ENCODE data around the gene ACSL1.

Gene ACSL1

GRCh38 chr4:184756399-184756798 lies 69.4 kb downstream of the ACSL1 start:
- Histone ChIP-seq H3K27ac (ENCODE audit: low read depth, low read length) (peak overlapping the region; percentile 32), H3K36me3 (ENCODE audit: insufficient read depth, low read length) (peaks cover 22% of the 10 kb centered on the region), H3K27me3 (ENCODE audit: insufficient read depth, low read length) (no peaks in the 10 kb centered on the region), H2AFZ (ENCODE audit: low read length, unreplicated experiment) (no peak overlapping the region), H3K4me1 (ENCODE audit: control insufficient read depth, insufficient read depth, low read length, unreplicated experiment) (peaks cover 32% of the 10 kb centered on the region), H3K79me2 (ENCODE audit: control insufficient read depth, insufficient read depth, low read length, unreplicated experiment) (no peaks in the 10 kb centered on the region), H3K4me3 (ENCODE audit: low read depth, low read length) (no peak overlapping the region)

- no peak overlapping the region for H3K4me3 ChIP-seq (ENCODE audit: low read depth, low read length)
- peaks cover 32% of the 10 kb centered on the region for H3K4me1 ChIP-seq (ENCODE audit: control insufficient read depth, insufficient read depth, low read length, unreplicated experiment)
- H2AFZ ChIP-seq (ENCODE audit: low read length, unreplicated experiment): no peak overlapping the region
- no peak overlapping the region for H3K27ac ChIP-seq (ENCODE audit: low read depth, low read length)
- H3K36me3 ChIP-seq (ENCODE audit: insufficient read depth, low read length): peaks cover 20% of the 10 kb centered on the region
- no peaks in the 10 kb centered on the region for H3K27me3 ChIP-seq (ENCODE audit: insufficient read depth, low read length)
- no peaks in the 10 kb centered on the region for H3K79me2 ChIP-seq (ENCODE audit: control insufficient read depth, insufficient read depth, low read length, unreplicated experiment)
These were observed 70.5 kb downstream of the ACSL1 start for GRCh38 chr4:184755278-184755677.

- peaks cover 13% of the 10 kb centered on the region for H3K36me3 ChIP-seq (ENCODE audit: insufficient read depth, low read length)
- H3K27me3 ChIP-seq (ENCODE audit: insufficient read depth, low read length): no peaks in the 10 kb centered on the region
- no peaks in the 10 kb centered on the region for H3K79me2 ChIP-seq (ENCODE audit: control insufficient read depth, insufficient read depth, low read length, unreplicated experiment)
- H2AFZ ChIP-seq (ENCODE audit: low read length, unreplicated experiment): no peak overlapping the region
- H3K4me1 ChIP-seq (ENCODE audit: control insufficient read depth, insufficient read depth, low read length, unreplicated experiment): peaks cover 29% of the 10 kb centered on the region
- no peak overlapping the region for H3K4me3 ChIP-seq (ENCODE audit: low read depth, low read length)
- no peak overlapping the region for H3K27ac ChIP-seq (ENCODE audit: low read depth, low read length)
These were observed 73.1 kb downstream of the ACSL1 start for GRCh38 chr4:184752496-184753275.

GRCh38 chr4:184751585-184751956 lies 74.2 kb downstream of the ACSL1 start:
- H3K4me1 ChIP-seq (ENCODE audit: control insufficient read depth, insufficient read depth, low read length, unreplicated experiment): peaks cover 25% of the 10 kb centered on the region
- no peaks in the 10 kb centered on the region for H3K79me2 ChIP-seq (ENCODE audit: control insufficient read depth, insufficient read depth, low read length, unreplicated experiment)
- no peak overlapping the region for H3K4me3 ChIP-seq (ENCODE audit: low read depth, low read length)
- no peak overlapping the region for H2AFZ ChIP-seq (ENCODE audit: low read length, unreplicated experiment)
- no peaks in the 10 kb centered on the region for H3K27me3 ChIP-seq (ENCODE audit: insufficient read depth, low read length)
- no peak overlapping the region for H3K27ac ChIP-seq (ENCODE audit: low read depth, low read length)
- H3K36me3 ChIP-seq (ENCODE audit: insufficient read depth, low read length): 0 out of 2 replicates have a peak, but pooled peaks cover 4% of the 10 kb centered on the region

GRCh38 chr4:184750926-184751584 lies 74.7 kb downstream of the ACSL1 start:
- no peaks in the 10 kb centered on the region for H3K79me2 ChIP-seq (ENCODE audit: control insufficient read depth, insufficient read depth, low read length, unreplicated experiment)
- no peak overlapping the region for H2AFZ ChIP-seq (ENCODE audit: low read length, unreplicated experiment)
- H3K36me3 ChIP-seq (ENCODE audit: insufficient read depth, low read length): 0 out of 2 replicates have a peak, but pooled peaks cover 4% of the 10 kb centered on the region
- H3K4me1 ChIP-seq (ENCODE audit: control insufficient read depth, insufficient read depth, low read length, unreplicated experiment): peaks cover 25% of the 10 kb centered on the region
- H3K27me3 ChIP-seq (ENCODE audit: insufficient read depth, low read length): no peaks in the 10 kb centered on the region
- H3K4me3 ChIP-seq (ENCODE audit: low read depth, low read length): no peak overlapping the region
- no peak overlapping the region for H3K27ac ChIP-seq (ENCODE audit: low read depth, low read length)

GRCh38 chr4:184748251-184748652 lies 77.5 kb downstream of the ACSL1 start:
- Histone ChIP-seq H3K27me3 (ENCODE audit: insufficient read depth, low read length) (no peaks in the 10 kb centered on the region), H2AFZ (ENCODE audit: low read length, unreplicated experiment) (no peak overlapping the region), H3K79me2 (ENCODE audit: control insufficient read depth, insufficient read depth, low read length, unreplicated experiment) (no peaks in the 10 kb centered on the region), H3K36me3 (ENCODE audit: insufficient read depth, low read length) (no peaks in the 10 kb centered on the region), H3K4me3 (ENCODE audit: low read depth, low read length) (no peak overlapping the region), H3K27ac (ENCODE audit: low read depth, low read length) (no peak overlapping the region), H3K4me1 (ENCODE audit: control insufficient read depth, insufficient read depth, low read length, unreplicated experiment) (peaks cover 15% of the 10 kb centered on the region)

- Histone ChIP-seq H3K27me3 (ENCODE audit: insufficient read depth, low read length) (no peaks in the 10 kb centered on the region), H2AFZ (ENCODE audit: low read length, unreplicated experiment) (no peak overlapping the region), H3K4me1 (ENCODE audit: control insufficient read depth, insufficient read depth, low read length, unreplicated experiment) (peaks cover 15% of the 10 kb centered on the region), H3K4me3 (ENCODE audit: low read depth, low read length) (no peak overlapping the region), H3K36me3 (ENCODE audit: insufficient read depth, low read length) (no peaks in the 10 kb centered on the region), H3K79me2 (ENCODE audit: control insufficient read depth, insufficient read depth, low read length, unreplicated experiment) (no peaks in the 10 kb centered on the region), H3K27ac (ENCODE audit: low read depth, low read length) (peak overlapping the region; percentile 49; the same call in 1 of the 2 replicates)
These were observed 78.5 kb downstream of the ACSL1 start for GRCh38 chr4:184747034-184747830.

- Histone ChIP-seq H2AFZ (ENCODE audit: low read length, unreplicated experiment) (peak overlapping the region; percentile 89), H3K27ac (ENCODE audit: low read depth, low read length) (peak overlapping the region; percentile 49)
These were observed 79.7 kb downstream of the ACSL1 start for GRCh38 chr4:184745831-184746795.

GRCh38 chr4:184744236-184744635 lies 81.5 kb downstream of the ACSL1 start:
- no peaks in the 10 kb centered on the region for H3K36me3 ChIP-seq (ENCODE audit: insufficient read depth, low read length)
- no peak overlapping the region for H3K27ac ChIP-seq (ENCODE audit: low read depth, low read length)
- peaks cover 15% of the 10 kb centered on the region for H3K4me1 ChIP-seq (ENCODE audit: control insufficient read depth, insufficient read depth, low read length, unreplicated experiment)
- no peak overlapping the region for H3K4me3 ChIP-seq (ENCODE audit: low read depth, low read length)
- H3K27me3 ChIP-seq (ENCODE audit: insufficient read depth, low read length): no peaks in the 10 kb centered on the region
- no peak overlapping the region for H2AFZ ChIP-seq (ENCODE audit: low read length, unreplicated experiment)
- H3K79me2 ChIP-seq (ENCODE audit: control insufficient read depth, insufficient read depth, low read length, unreplicated experiment): no peaks in the 10 kb centered on the region

More at GRCh38 chr4:184745831-184746795, 79.7 kb downstream of the ACSL1 start:
- Histone ChIP-seq H3K4me1 (ENCODE audit: control insufficient read depth, insufficient read depth, low read length, unreplicated experiment) (peaks cover 15% of the 10 kb centered on the region), H3K36me3 (ENCODE audit: insufficient read depth, low read length) (no peaks in the 10 kb centered on the region), H3K4me3 (ENCODE audit: low read depth, low read length) (peak overlapping the region; percentile 46), H3K79me2 (ENCODE audit: control insufficient read depth, insufficient read depth, low read length, unreplicated experiment) (no peaks in the 10 kb centered on the region), H3K27me3 (ENCODE audit: insufficient read depth, low read length) (no peaks in the 10 kb centered on the region)

GRCh38 chr4:184743650-184744049 lies 82.1 kb downstream of the ACSL1 start:
- H3K27me3 ChIP-seq (ENCODE audit: insufficient read depth, low read length): no peaks in the 10 kb centered on the region
- H3K4me3 ChIP-seq (ENCODE audit: low read depth, low read length): no peak overlapping the region
- no peaks in the 10 kb centered on the region for H3K36me3 ChIP-seq (ENCODE audit: insufficient read depth, low read length)
- no peak overlapping the region for H2AFZ ChIP-seq (ENCODE audit: low read length, unreplicated experiment)
- peaks cover 15% of the 10 kb centered on the region for H3K4me1 ChIP-seq (ENCODE audit: control insufficient read depth, insufficient read depth, low read length, unreplicated experiment)
- no peaks in the 10 kb centered on the region for H3K79me2 ChIP-seq (ENCODE audit: control insufficient read depth, insufficient read depth, low read length, unreplicated experiment)
- no peak overlapping the region for H3K27ac ChIP-seq (ENCODE audit: low read depth, low read length)

Measured in ACC112 (cell line).